Colon (tissue), 2 donors: ENCODE results near the gene KLHL22.

ENCODE experiments used
- FAIRE-seq: peaks from 2 replicates; lab custom pipeline; 2012; peaks lifted over from hg19 to GRCh38; lab: Jason Lieb, UNC
- donor health status: control.
- donor health status: control.

Gene KLHL22

GRCh38 chr22:20432244-20432686 lies 63.3 kb downstream of the KLHL22 start:
- FAIRE-seq: no peak

- FAIRE-seq: no peak
Observed at GRCh38 chr22:20431511-20432192, 63.9 kb downstream of the KLHL22 start.

DNA sequence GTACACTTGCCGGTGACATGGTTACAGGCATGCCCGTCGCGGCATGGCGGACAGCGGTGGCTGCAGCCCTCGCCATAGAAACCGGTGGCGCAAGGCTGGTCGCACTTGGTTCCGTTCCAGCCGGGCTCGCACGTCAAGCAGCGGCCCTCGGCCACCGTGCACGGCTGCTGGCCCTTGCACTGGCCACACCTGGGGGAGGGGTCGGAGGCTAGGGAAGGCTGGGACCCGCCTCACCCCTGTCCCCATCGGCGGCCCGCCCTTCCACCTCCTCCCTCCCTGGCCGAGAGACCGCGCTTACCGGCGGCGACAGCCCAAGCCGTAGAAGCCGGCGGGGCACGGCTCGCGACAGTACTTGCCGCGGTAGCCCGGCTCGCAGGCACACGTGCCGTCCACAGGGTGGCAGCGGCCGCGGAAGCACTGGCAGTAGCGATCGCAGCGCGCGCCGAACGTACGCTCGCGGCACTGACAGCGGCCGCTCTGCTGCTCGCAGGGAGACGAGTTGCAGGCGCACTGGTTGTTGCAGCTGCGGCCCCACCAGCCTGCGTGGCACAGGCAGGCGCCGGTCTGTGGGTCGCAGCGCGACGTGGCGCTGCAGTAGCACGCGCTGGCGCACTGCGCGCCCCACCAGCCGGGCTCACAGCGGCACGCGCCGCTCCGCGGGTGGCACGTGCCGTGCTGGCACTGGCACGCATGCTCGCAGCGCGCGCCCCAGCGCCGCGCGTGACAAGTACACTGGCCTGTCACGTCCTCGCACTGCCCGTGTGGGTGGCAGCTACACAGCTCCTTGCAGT lies 64.7 kb downstream of the KLHL22 start:
- no peak for FAIRE-seq

- no peak for FAIRE-seq
Observed at GRCh38 chr22:20430101-20430719, 65.4 kb downstream of the KLHL22 start.

GRCh38 chr22:20429254-20430100 lies 66.1 kb downstream of the KLHL22 start:
- no peak for FAIRE-seq

GRCh38 chr22:20428496-20429253 lies 66.9 kb downstream of the KLHL22 start:
- FAIRE-seq: no peak

DNA sequence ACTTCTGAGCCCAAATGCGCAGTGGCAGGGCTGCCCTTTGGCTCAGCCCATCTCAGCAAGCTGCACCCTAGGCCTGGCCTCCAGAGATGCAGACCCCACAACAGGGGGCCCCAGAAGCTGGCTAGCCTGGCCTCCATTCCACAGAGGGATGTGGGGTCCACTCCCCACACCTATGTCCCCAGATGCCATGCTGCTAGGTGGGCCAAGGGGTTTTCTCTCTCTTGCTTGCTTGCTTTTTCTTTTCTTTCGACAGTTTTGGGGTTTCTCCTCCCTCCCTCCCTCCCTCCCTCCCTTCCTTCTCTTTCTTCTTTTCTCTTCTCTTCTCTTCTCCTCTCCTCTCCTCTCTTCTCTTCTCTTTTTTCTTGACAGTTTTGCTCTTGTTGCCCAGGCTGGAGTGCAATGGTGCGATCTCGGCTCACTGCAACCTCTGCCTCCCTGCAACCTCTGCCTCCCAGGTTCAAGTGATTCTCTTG lies 67.6 kb downstream of the KLHL22 start:
- no peak for FAIRE-seq

- FAIRE-seq: no peak
Observed at GRCh38 chr22:20427104-20427944, 68.3 kb downstream of the KLHL22 start.

DNA sequence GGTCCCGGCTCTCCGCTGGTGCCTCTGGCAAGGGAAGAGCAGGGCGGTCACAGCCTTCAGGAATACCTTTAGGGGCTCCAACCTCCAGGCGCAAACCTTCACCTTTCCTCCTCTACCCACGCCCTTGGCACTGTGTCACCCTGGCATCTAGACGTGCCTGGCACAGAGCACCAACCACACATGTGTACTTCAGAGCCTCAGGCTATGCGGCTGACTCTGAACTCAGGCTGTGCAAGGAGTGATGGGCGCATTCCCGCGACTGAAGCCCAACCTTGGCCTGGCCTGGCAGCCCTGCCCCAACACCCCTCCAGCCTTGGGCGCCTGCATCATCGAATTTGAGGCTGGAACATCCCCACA lies 69.4 kb downstream of the KLHL22 start:
- FAIRE-seq: no peak

DNA sequence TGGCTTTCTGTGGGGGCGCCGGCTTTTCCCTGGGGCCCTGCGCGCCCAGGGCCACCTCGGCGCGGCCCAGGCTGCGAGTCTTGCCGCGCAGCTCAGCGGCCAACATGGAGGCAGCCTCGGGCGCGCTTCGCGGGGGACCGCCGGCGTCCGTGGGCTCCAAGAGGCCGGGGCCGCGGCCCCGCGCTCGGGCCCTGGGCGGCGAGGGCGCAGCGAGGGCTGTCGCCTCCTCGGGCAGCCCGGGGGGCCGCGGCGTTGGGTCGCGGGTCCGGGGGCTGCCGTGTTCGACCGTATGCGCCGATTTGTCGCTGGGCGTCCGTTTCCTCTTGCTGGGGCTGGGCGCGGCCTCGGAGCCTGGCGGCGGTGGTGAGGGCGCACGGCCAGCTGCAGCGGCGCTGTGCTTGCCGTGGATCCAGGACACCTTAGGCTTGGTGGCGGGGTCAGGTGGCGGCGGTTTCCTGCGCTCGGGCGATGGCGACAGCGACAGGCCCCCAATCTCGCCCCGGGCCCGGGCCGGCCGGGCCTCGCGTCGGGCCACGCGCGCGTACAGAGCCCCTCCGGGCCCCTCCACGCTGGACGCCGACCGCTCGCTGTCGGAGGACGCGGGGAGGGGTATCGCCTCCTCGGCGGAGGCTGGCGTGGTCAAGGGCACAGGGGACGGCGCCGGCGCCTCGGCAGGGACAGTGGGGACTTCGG lies 69.9 kb downstream of the KLHL22 start:
- FAIRE-seq: no peak

GRCh38 chr22:20424932-20425565 lies 70.5 kb downstream of the KLHL22 start:
- no peak for FAIRE-seq

- FAIRE-seq: no peak
Observed at GRCh38 chr22:20424568-20424931, 71.0 kb downstream of the KLHL22 start.

- FAIRE-seq: no peak
Observed at GRCh38 chr22:20423906-20424551, 71.6 kb downstream of the KLHL22 start.

DNA sequence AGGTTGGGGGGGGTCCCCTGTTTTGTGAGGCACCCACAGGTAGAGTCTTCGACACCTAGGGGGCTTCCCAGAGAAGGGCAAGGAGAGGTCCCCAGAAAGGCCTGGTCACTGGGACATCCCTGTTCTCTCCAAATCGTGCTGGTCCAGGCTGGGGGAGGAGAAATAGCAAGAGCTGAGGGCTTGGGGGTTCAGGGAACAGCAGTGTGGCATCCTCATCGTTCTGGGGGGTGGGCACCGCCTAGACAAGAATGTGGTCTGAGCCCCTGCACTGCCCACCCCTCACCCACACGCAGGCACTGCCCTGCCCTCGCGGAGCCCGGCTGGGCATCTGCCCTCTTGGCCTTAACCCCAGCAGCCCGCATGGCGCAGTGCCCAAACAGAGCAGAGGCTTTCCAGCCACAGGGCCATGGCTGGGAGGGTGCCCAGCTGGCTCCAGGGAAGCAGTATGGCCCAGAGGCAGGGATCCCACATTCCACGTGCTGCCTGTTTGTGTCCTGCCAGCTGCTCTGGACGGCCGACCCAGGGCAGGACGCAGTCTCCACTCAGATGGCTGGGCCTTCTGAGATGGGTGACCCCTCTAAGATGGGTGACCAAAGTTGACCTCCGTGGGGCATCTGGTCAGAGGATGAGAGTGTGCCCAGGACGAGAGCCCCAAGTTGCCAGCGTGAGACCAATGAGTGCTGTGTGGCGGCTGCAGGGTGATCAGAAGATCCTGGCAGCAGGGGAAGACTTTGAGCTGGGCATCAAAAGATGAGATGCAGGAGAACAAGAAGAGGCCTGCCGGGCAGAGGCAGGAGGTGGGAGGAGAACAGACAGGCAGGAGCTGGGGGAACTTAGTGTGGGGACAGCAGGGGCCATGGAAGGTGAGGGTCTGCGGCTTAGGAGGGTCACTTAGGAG lies 72.3 kb downstream of the KLHL22 start:
- no peak for FAIRE-seq

- FAIRE-seq: no peak
Observed at GRCh38 chr22:20422271-20423007, 73.2 kb downstream of the KLHL22 start.

GRCh38 chr22:20421507-20421874 lies 74.1 kb downstream of the KLHL22 start:
- no peak for FAIRE-seq

GRCh38 chr22:20420157-20420842 lies 75.3 kb downstream of the KLHL22 start:
- no peak for FAIRE-seq
